SK-N-SH (cell line): Measurements from ENCODE around the gene SLCO4A1. TPM values are rescaled to one million over a fixed set of nuclear protein-coding genes. Genes with fewer than 3 reads are reported as not detected.

ENCODE experiments used
- CTCF ChIA-PET: fragments of 300-600, 350-600 bp; formaldehyde crosslinking; extraction: SDS; loops from one replicate; lab custom pipeline; 2021; lab: Yijun Ruan, JAX
- POLR2A ChIA-PET: fragments of 350-600 bp; sonication (Branson Sonifier 250); formaldehyde crosslinking; extraction: SDS; loops from one replicate; lab custom pipeline; 2020; ENCODE audit warnings: antibody characterized with exemption, inconsistent platforms; lab: Yijun Ruan, JAX
- DNase-seq: peaks from one replicate; pipeline ENCODE4 v3.0.0; 2012
- H2AFZ ChIP-seq: fragments of 200-600 bp; sonication (generic); 2 replicates; pipeline ENCODE4 v1.8.1; 2016; ENCODE audit warnings: antibody characterized with exemption, mild to moderate bottlenecking, low read depth
- H3F3A ChIP-seq: fragments of 200-600 bp; sonication (generic); replicated peaks from 2 replicates; pipeline ENCODE3; 2016; ENCODE audit warnings: antibody characterized with exemption, mild to moderate bottlenecking; ENCODE audit not compliant: insufficient read depth
- H3K27ac ChIP-seq, 2 experiments: fragments of 200-500 bp in 1 of 2; fragments of 200-600 bp in 1 of 2; sonication (Bioruptor generic) in 1 of 2; sonication (generic), shearing (Covaris generic) in 1 of 2; 2 replicates each; pipeline versions ENCODE4 v1.5.1 to v1.6.1; 2014 to 2016; ENCODE audit warnings: low read depth in 2 of 2, inconsistent platforms in 1 of 2, low read length in 1 of 2, mild to moderate bottlenecking in 1 of 2, mixed read lengths in 1 of 2
- H3K27me3 ChIP-seq: fragments of 200-600 bp; sonication (generic), shearing (Covaris generic); 2 replicates; pipeline ENCODE4 v1.6.1; 2016; ENCODE audit warnings: mixed run types; ENCODE audit not compliant: insufficient read depth
- H3K36me3 ChIP-seq, 2 experiments: fragments of 200-500 bp in 1 of 2; fragments of 200-600 bp in 1 of 2; sonication (Bioruptor generic) in 1 of 2; sonication (generic) in 1 of 2; replicated peaks in 1 of 2; 2 replicates each; pipeline versions ENCODE3 to v1.5.1; 2014 to 2016; ENCODE audit warnings: low read length in 1 of 2, mild to moderate bottlenecking in 1 of 2; ENCODE audit not compliant: insufficient read depth in 2 of 2, control insufficient read depth in 1 of 2
- H3K4me1 ChIP-seq, 2 experiments: fragments of 200-500 bp in 1 of 2; fragments of 200-600 bp in 1 of 2; sonication (Bioruptor generic) in 1 of 2; sonication (generic), shearing (Covaris generic) in 1 of 2; 2 replicates each; pipeline versions ENCODE4 v1.5.1 to v1.6.1; 2014 to 2016; ENCODE audit warnings: low read depth in 1 of 2, low read length in 1 of 2, mixed run types in 1 of 2; ENCODE audit not compliant: insufficient read depth in 2 of 2, control insufficient read depth in 1 of 2
- H3K4me2 ChIP-seq: fragments of 200-600 bp; sonication (generic), shearing (Covaris generic); 2 replicates; pipeline ENCODE4 v1.6.1; 2017; ENCODE audit warnings: mixed run types
- H3K4me3 ChIP-seq, 2 experiments: fragments of 200-500 bp in 1 of 2; fragments of 200-600 bp in 1 of 2; sonication (Bioruptor generic) in 1 of 2; sonication (generic), shearing (Covaris generic) in 1 of 2; 2 replicates each; pipeline versions ENCODE4 v1.5.1 to v1.8.1; 2014 to 2016; ENCODE audit warnings: low read depth in 2 of 2, inconsistent platforms in 1 of 2, low read length in 1 of 2, mild to moderate bottlenecking in 1 of 2, mixed read lengths in 1 of 2, moderate library complexity in 1 of 2
- H3K79me2 ChIP-seq: fragments of 200-600 bp; sonication (generic); 2 replicates; pipeline ENCODE4 v1.8.1; 2017; ENCODE audit warnings: mild to moderate bottlenecking; ENCODE audit not compliant: insufficient read depth
- H3K9ac ChIP-seq: fragments of 200-600 bp; sonication (generic); 2 replicates; pipeline ENCODE4 v1.6.1; 2017; ENCODE audit warnings: mixed run types
- H3K9me2 ChIP-seq: fragments of 200-600 bp; sonication (generic); 2 replicates; pipeline ENCODE4 v1.6.1; 2017; ENCODE audit warnings: mixed run types
- H3K9me3 ChIP-seq: fragments of 200-600 bp; sonication (generic); 2 replicates; pipeline ENCODE4 v1.6.1; 2017; ENCODE audit warnings: mixed run types, mild to moderate bottlenecking, moderate library complexity
- H4K20me1 ChIP-seq: fragments of 200-600 bp; sonication (generic); 2 replicates; pipeline ENCODE4 v1.6.1; 2017; ENCODE audit warnings: mild to moderate bottlenecking, mixed run types; ENCODE audit not compliant: insufficient read depth
- CHD2 ChIP-seq: fragments of 150-350 bp; IDR thresholded peaks from 2 replicates; pipeline ENCODE4 v1.6.1; 2018; ENCODE audit warnings: low read length; ENCODE audit not compliant: partially characterized antibody
- CTCF ChIP-seq: fragments of 200-600 bp; sonication (generic); IDR thresholded peaks from 2 replicates; pipeline ENCODE4 v1.6.1; 2017; ENCODE audit warnings: antibody characterized with exemption, mild to moderate bottlenecking, moderate library complexity
- EP300 ChIP-seq, 2 experiments: IDR thresholded peaks; 2 replicates each; pipeline versions ENCODE4 v1.4.0 to v1.6.1; 2012; ENCODE audit warnings: borderline replicate concordance in 1 of 2, low read depth in 1 of 2, low read length in 1 of 2
- FOSL2 ChIP-seq: IDR thresholded peaks from 2 replicates; pipeline ENCODE4 v1.4.0; 2012; ENCODE audit warnings: low read depth, mild to moderate bottlenecking, moderate library complexity, borderline replicate concordance
- IRF3 ChIP-seq: fragments of 150-350 bp; IDR thresholded peaks from 2 replicates; pipeline ENCODE4 v1.6.1; 2016; ENCODE audit warnings: mild to moderate bottlenecking, low read depth, low read length
- MEF2A ChIP-seq: IDR thresholded peaks from 2 replicates; pipeline ENCODE4 v1.4.0; 2012; ENCODE audit warnings: low read depth, borderline replicate concordance
- MXI1 ChIP-seq: IDR thresholded peaks from 2 replicates; pipeline ENCODE4 v1.6.1; 2012; ENCODE audit warnings: mild to moderate bottlenecking, low read depth, low read length, improper control_type of control experiment
- NRF1 ChIP-seq: IDR thresholded peaks from 2 replicates; pipeline ENCODE4 v1.6.1; 2012; ENCODE audit warnings: low read depth, mild to moderate bottlenecking, low read length
- RAD21 ChIP-seq: IDR thresholded peaks from 2 replicates; pipeline ENCODE4 v1.6.1; 2012; ENCODE audit warnings: mild to moderate bottlenecking, low read length
- TEAD4 ChIP-seq: IDR thresholded peaks from 2 replicates; pipeline ENCODE4 v1.4.0; 2012; ENCODE audit warnings: mild to moderate bottlenecking, borderline replicate concordance; ENCODE audit not compliant: insufficient read depth
- USF1 ChIP-seq: IDR thresholded peaks from 2 replicates; pipeline ENCODE4 v1.4.0; 2012; ENCODE audit warnings: low read depth, borderline replicate concordance
- YY1 ChIP-seq: IDR thresholded peaks from 2 replicates; pipeline ENCODE4 v1.4.0; 2012; ENCODE audit warnings: low read depth, mild to moderate bottlenecking
- WGBS: methylation state at CpG from one replicate; pipeline ENCODE4 v1.1.6; 2017; ENCODE audit warnings: low lambda C conversion rate; 5-methylcytosine and 5-hydroxymethylcytosine counted together
- polyA plus RNA-seq, 3 experiments: library from polyadenylated mRNA; depleted of rRNA; stranded (reverse); fragments of >200 nt; gene quantifications; 2 replicates each; pipeline ENCODE4 v1.2.3, GENCODE V29; 2012

The SLCO4A1 gene
- polyA plus RNA-seq, 1 of the 3 experiments (the other 2 are of a cell fraction): 0.33 TPM

GRCh38 chr20:62674370-62674769, 32.1 kb downstream of the SLCO4A1 start:
- ChIA-PET CTCF (interaction anchor here (0.6 to 2.2 kb wide), 6 partner anchors 20 to 298 kb away, joined by 3 to 15 read pairs (median 3); no protein-coding TSS in a partner anchor), POLR2A (interaction anchor here (0.8 to 1.4 kb wide), 2 partner anchors 20 to 118 kb away, joined by 3 to 4 read pairs; no protein-coding TSS in a partner anchor)
- no peaks in the 10 kb centered on the region for H3K9me2 ChIP-seq
- no peak overlapping the region for H3K9ac ChIP-seq
- no peak overlapping the region for H3K4me3 ChIP-seq
- H3K4me1 ChIP-seq: peaks cover 0 to 4% of the 10 kb centered on the region in 2 experiments; a peak in 1 of 4 replicates
- no peak overlapping the region for H3K4me2 ChIP-seq
- 84% methylated on average over 10 of the region's 11 CpGs for WGBS
- H3F3A ChIP-seq: no peaks in the 10 kb centered on the region
- H4K20me1 ChIP-seq: no peaks in the 10 kb centered on the region
- no peaks in the 10 kb centered on the region for H3K79me2 ChIP-seq
- H3K36me3 ChIP-seq: no peaks in the 10 kb centered on the region
- TF ChIP-seq CHD2: no peak
- H3K27me3 ChIP-seq: no peaks in the 10 kb centered on the region
- H2AFZ ChIP-seq: no peak overlapping the region
- no peak overlapping the region for H3K27ac ChIP-seq
- no peak for DNase-seq
- no peaks in the 10 kb centered on the region for H3K9me3 ChIP-seq

- WGBS: 85% methylated on average over 8 of the region's 25 CpGs
- Histone ChIP-seq H3K9ac (no peak overlapping the region), H4K20me1 (no peaks in the 10 kb centered on the region), H3F3A (no peaks in the 10 kb centered on the region), H3K27ac (no peak overlapping the region), H2AFZ (no peak overlapping the region), H3K4me3 (no peak overlapping the region), H3K9me2 (no peaks in the 10 kb centered on the region), H3K27me3 (no peaks in the 10 kb centered on the region), H3K79me2 (no peaks in the 10 kb centered on the region), H3K9me3 (no peaks in the 10 kb centered on the region), H3K36me3 (no peaks in the 10 kb centered on the region), H3K4me2 (no peak overlapping the region), H3K4me1 (peaks cover 0 to 4% of the 10 kb centered on the region in 2 experiments; a peak in 1 of 4 replicates)
- peak; percentile 64 for DNase-seq
- TF ChIP-seq YY1 (no peak), FOSL2 (0 out of 2 replicates have a peak, but pooled peaks have one; percentile 5)
- ChIA-PET POLR2A (interaction anchor here (0.6 to 0.8 kb wide), 2 partner anchors 117 to 170 kb away, joined by 3 read pairs; no protein-coding TSS in a partner anchor), CTCF (interaction anchor here (1.0 to 2.2 kb wide), 4 partner anchors 19 to 297 kb away, joined by 3 to 15 read pairs (median 4); no protein-coding TSS in a partner anchor)
Measured at GRCh38 chr20:62675156-62675876, 33.0 kb downstream of the SLCO4A1 start.

GRCh38 chr20:62675877-62676260, 33.6 kb downstream of the SLCO4A1 start:
- Histone ChIP-seq H3K4me2 (no peak overlapping the region), H3K27me3 (no peaks in the 10 kb centered on the region), H3K79me2 (no peaks in the 10 kb centered on the region), H4K20me1 (no peaks in the 10 kb centered on the region), H2AFZ (no peak overlapping the region), H3K36me3 (no peaks in the 10 kb centered on the region), H3K9ac (no peak overlapping the region), H3K4me1 (peaks cover 0 to 4% of the 10 kb centered on the region in 2 experiments; a peak in 1 of 4 replicates), H3K4me3 (no peak overlapping the region), H3K9me3 (no peaks in the 10 kb centered on the region), H3K27ac (no peak overlapping the region), H3F3A (no peaks in the 10 kb centered on the region), H3K9me2 (no peaks in the 10 kb centered on the region)
- DNase-seq: no peak
- ChIA-PET CTCF (interaction anchor here (2.2 kb wide), 1 partner anchor 116 kb away, joined by 15 read pairs; no protein-coding TSS in a partner anchor), POLR2A (no interaction called here)
- WGBS: 89% methylated on average over 13 of the region's 14 CpGs
- no peak for TF ChIP-seq RAD21
- TF ChIP-seq CTCF: no peak
- TF ChIP-seq MXI1: no peak
- no peak for TF ChIP-seq MEF2A
- TF ChIP-seq TEAD4: no peak
- TF ChIP-seq USF1: no peak
- no peak for TF ChIP-seq EP300 (IDR thresholded peaks at IDR 0.05; ENCODE audit: borderline replicate concordance in 1 of 2, low read depth in 1 of 2, low read length in 1 of 2)
- TF ChIP-seq NRF1: no peak
- no peak for TF ChIP-seq IRF3
